Astrocyte (in vitro differentiated cells and primary cell): ENCODE results near the gene CACNA2D1. TPM values are rescaled to one million over a fixed set of nuclear protein-coding genes. Genes with fewer than 3 reads are reported as not detected.

Experiments used
- DNase-seq: peaks from one replicate; pipeline ENCODE4 v3.0.0-alpha.2; 2010; ENCODE audit warnings: low read depth
- FAIRE-seq: peaks from 2 replicates; lab custom pipeline; 2011; peaks lifted over from hg19 to GRCh38; lab: Jason Lieb, UNC
- H2AFZ ChIP-seq: 2 replicates; pipeline ENCODE4 v1.6.0; 2012; ENCODE audit warnings: low read depth, low read length, inconsistent platforms
- H3K27ac ChIP-seq: 2 replicates; pipeline ENCODE4 v1.5.1; 2011; ENCODE audit warnings: low read depth, low read length, inconsistent platforms
- H3K27me3 ChIP-seq: 2 replicates; pipeline ENCODE4 v1.6.0; 2011; ENCODE audit warnings: low read length, inconsistent platforms; ENCODE audit not compliant: insufficient read depth
- H3K36me3 ChIP-seq: 2 replicates; pipeline ENCODE4 v1.5.1; 2011; ENCODE audit warnings: low read length, inconsistent platforms; ENCODE audit not compliant: insufficient read depth
- H3K4me1 ChIP-seq: 2 replicates; pipeline ENCODE4 v1.5.1; 2011; ENCODE audit warnings: low read length, inconsistent platforms; ENCODE audit not compliant: insufficient read depth
- H3K4me2 ChIP-seq: 2 replicates; pipeline ENCODE4 v1.6.0; 2012; ENCODE audit warnings: low read length, inconsistent platforms
- H3K4me3 ChIP-seq: 2 replicates; pipeline ENCODE4 v1.5.1; 2011; ENCODE audit warnings: low read depth, mild to moderate bottlenecking, low read length, inconsistent platforms; ENCODE audit not compliant: insufficient read depth
- H3K79me2 ChIP-seq: 2 replicates; pipeline ENCODE4 v1.6.0; 2012; ENCODE audit warnings: mild to moderate bottlenecking, low read length, inconsistent platforms; ENCODE audit not compliant: insufficient read depth
- H3K9ac ChIP-seq: 2 replicates; pipeline ENCODE4 v1.6.0; 2012; ENCODE audit warnings: mild to moderate bottlenecking, low read length, inconsistent platforms
- H3K9me3 ChIP-seq: 2 replicates; pipeline ENCODE4 v1.5.1; 2012; ENCODE audit warnings: low read depth, mild to moderate bottlenecking, low read length, inconsistent platforms; ENCODE audit not compliant: insufficient read depth
- H4K20me1 ChIP-seq: 2 replicates; pipeline ENCODE4 v1.6.0; 2012; ENCODE audit warnings: low read length, inconsistent platforms; ENCODE audit not compliant: insufficient read depth
- H3K27ac Mint-ChIP-seq: one replicate; pipeline ENCODE4 v1.8.0; 2021; ENCODE audit warnings: mild to moderate bottlenecking, mixed read lengths; ENCODE audit not compliant: unreplicated experiment
- H3K27me3 Mint-ChIP-seq: one replicate; pipeline ENCODE4 v1.8.0; 2021; ENCODE audit warnings: low read depth, mixed read lengths; ENCODE audit not compliant: unreplicated experiment
- H3K36me3 Mint-ChIP-seq: one replicate; pipeline ENCODE4 v1.8.0; 2021; ENCODE audit warnings: low read depth, mixed read lengths; ENCODE audit not compliant: unreplicated experiment
- H3K4me1 Mint-ChIP-seq: one replicate; pipeline ENCODE4 v1.8.0; 2021; ENCODE audit warnings: low read depth, mixed read lengths; ENCODE audit not compliant: unreplicated experiment
- H3K4me3 Mint-ChIP-seq: one replicate; pipeline ENCODE4 v1.8.0; 2021; ENCODE audit warnings: mild to moderate bottlenecking, moderate library complexity, mixed read lengths; ENCODE audit not compliant: unreplicated experiment
- H3K9me3 Mint-ChIP-seq: one replicate; pipeline ENCODE4 v1.8.0; 2021; ENCODE audit warnings: mild to moderate bottlenecking, mixed read lengths; ENCODE audit not compliant: unreplicated experiment
- EZH2 ChIP-seq: IDR thresholded peaks from 2 replicates; pipeline ENCODE4 v1.6.1; 2012; ENCODE audit warnings: mild to moderate bottlenecking, low read length, inconsistent platforms; ENCODE audit not compliant: insufficient read depth
- total RNA-seq: library from RNA; stranded (reverse); gene quantifications from 2 replicates; pipeline ENCODE4 v1.2.1, GENCODE V29; 2021
- TF ChIP-seq, protein P1 (sequence below): IDR thresholded peaks from 2 replicates; pipeline ENCODE4 v1.5.1; 2011; ENCODE audit warnings: low read depth, mild to moderate bottlenecking, inconsistent platforms, low read length, moderate library complexity; ENCODE audit not compliant: insufficient read depth

Gene CACNA2D1
- total RNA-seq, 1 donor from 2014 or later: 53.4 TPM

DNA sequence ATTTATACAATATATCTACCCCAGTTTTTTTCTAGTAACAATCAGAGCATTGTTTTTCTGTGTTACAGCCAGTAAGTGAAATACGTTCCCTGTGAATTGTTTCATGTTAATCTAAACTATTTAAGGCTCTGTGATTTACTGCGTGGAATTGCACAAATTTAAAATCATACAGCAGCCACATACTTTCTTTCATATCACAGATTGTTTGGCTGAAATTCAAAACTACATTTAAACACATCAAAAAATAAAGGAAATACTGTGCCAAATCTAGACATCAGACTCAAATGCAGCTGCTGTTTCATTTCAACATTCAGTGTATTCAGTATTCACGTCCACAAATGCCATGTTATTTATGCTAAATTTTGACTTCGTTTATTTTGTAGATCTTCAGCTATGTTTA lies 431.1 kb downstream of the CACNA2D1 start:
- Mint-ChIP-seq H3K4me1 (no peaks in the 10 kb centered on the region), H3K9me3 (no peaks in the 10 kb centered on the region), H3K27me3 (no peaks in the 10 kb centered on the region), H3K4me3 (no peak overlapping the region), H3K36me3 (no peaks in the 10 kb centered on the region), H3K27ac (no peak overlapping the region)
- H3K4me1 ChIP-seq: no peaks in the 10 kb centered on the region
- H3K27ac ChIP-seq: no peak overlapping the region
- H2AFZ ChIP-seq: no peak overlapping the region
- no peak overlapping the region for H3K4me2 ChIP-seq
- no peaks in the 10 kb centered on the region for H3K79me2 ChIP-seq
- DNase-seq (no peak), FAIRE-seq (no peak)
- H3K9me3 ChIP-seq: no peaks in the 10 kb centered on the region
- no peak for TF ChIP-seq EZH2
- TF ChIP-seq, protein P1, sequence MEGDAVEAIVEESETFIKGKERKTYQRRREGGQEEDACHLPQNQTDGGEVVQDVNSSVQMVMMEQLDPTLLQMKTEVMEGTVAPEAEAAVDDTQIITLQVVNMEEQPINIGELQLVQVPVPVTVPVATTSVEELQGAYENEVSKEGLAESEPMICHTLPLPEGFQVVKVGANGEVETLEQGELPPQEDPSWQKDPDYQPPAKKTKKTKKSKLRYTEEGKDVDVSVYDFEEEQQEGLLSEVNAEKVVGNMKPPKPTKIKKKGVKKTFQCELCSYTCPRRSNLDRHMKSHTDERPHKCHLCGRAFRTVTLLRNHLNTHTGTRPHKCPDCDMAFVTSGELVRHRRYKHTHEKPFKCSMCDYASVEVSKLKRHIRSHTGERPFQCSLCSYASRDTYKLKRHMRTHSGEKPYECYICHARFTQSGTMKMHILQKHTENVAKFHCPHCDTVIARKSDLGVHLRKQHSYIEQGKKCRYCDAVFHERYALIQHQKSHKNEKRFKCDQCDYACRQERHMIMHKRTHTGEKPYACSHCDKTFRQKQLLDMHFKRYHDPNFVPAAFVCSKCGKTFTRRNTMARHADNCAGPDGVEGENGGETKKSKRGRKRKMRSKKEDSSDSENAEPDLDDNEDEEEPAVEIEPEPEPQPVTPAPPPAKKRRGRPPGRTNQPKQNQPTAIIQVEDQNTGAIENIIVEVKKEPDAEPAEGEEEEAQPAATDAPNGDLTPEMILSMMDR: no peak
- no peak overlapping the region for H3K9ac ChIP-seq
- H3K4me3 ChIP-seq: no peak overlapping the region
- peaks cover 8% of the 10 kb centered on the region for H3K36me3 ChIP-seq
- no peaks in the 10 kb centered on the region for H3K27me3 ChIP-seq
- H4K20me1 ChIP-seq: no peaks in the 10 kb centered on the region

DNA sequence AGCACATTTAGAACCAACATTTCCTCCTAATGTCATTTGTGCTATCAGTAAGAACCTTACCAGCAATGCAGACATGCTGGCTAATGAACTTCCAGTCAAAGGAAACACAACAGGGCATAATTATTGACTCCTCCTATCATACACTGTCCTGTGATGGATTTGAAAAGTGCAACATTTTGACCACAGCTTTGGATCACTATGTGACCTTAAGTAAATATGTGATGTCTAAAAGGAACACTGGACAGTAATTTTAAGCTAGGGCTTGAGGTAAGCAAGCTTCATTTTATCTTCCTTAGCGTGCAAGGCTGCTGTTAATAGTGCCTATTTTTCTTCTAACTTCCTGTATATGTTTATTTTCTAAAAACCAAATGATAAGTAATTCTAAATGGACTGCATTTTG lies 433.2 kb downstream of the CACNA2D1 start:
- Histone ChIP-seq H3K27ac (no peak overlapping the region), H3K36me3 (peaks cover 9% of the 10 kb centered on the region), H3K79me2 (no peaks in the 10 kb centered on the region), H3K9ac (no peak overlapping the region), H2AFZ (no peak overlapping the region), H3K4me1 (no peaks in the 10 kb centered on the region), H3K27me3 (no peaks in the 10 kb centered on the region), H3K4me2 (no peak overlapping the region), H4K20me1 (no peaks in the 10 kb centered on the region), H3K9me3 (no peaks in the 10 kb centered on the region), H3K4me3 (no peak overlapping the region)
- no peak for FAIRE-seq
- Mint-ChIP-seq H3K27ac (no peak overlapping the region), H3K9me3 (no peaks in the 10 kb centered on the region), H3K27me3 (no peaks in the 10 kb centered on the region), H3K36me3 (no peaks in the 10 kb centered on the region), H3K4me1 (no peaks in the 10 kb centered on the region), H3K4me3 (no peak overlapping the region)
- TF ChIP-seq, protein P1: no peak
- TF ChIP-seq EZH2: no peak
- no peak for DNase-seq

DNA sequence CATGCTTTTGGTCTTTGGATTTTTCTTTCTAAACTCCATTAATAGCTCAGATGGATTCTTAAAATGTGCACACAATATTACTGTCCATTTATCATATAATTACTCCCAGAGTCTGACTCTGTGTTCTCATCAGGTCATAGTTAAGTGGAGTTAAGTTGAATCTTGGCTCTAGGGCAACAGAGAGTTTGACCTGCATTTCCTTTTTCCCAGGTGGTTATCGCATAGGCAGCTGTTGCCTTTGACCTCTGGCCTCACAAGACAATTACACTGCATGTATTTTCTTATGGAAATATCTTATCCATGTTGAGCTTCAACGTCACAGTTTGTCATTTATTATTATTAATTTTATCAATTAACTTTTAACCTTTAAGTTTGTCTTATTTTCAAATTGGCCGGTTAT lies 436.3 kb downstream of the CACNA2D1 start:
- Mint-ChIP-seq H3K27me3 (no peaks in the 10 kb centered on the region), H3K4me3 (no peak overlapping the region), H3K36me3 (no peaks in the 10 kb centered on the region), H3K27ac (no peak overlapping the region), H3K4me1 (no peaks in the 10 kb centered on the region), H3K9me3 (no peaks in the 10 kb centered on the region)
- Histone ChIP-seq H3K36me3 (peaks cover 14% of the 10 kb centered on the region), H3K27me3 (no peaks in the 10 kb centered on the region), H3K4me1 (no peaks in the 10 kb centered on the region), H3K4me3 (no peak overlapping the region), H2AFZ (no peak overlapping the region), H4K20me1 (no peaks in the 10 kb centered on the region), H3K9ac (no peak overlapping the region), H3K9me3 (no peaks in the 10 kb centered on the region), H3K4me2 (no peak overlapping the region), H3K79me2 (no peaks in the 10 kb centered on the region), H3K27ac (no peak overlapping the region)
- no peak for TF ChIP-seq EZH2
- TF ChIP-seq, protein P1: no peak
- DNase-seq (no peak), FAIRE-seq (no peak)
